ENCODE measurements around the gene CACNG4. TPM values are rescaled to one million over a fixed set of nuclear protein-coding genes. Genes with fewer than 3 reads are reported as not detected.

The CACNG4 gene
- polyA plus RNA-seq, 2 of the 4 experiments (the other 2 are of a cell fraction): 6.2 to 10.2 TPM

- CTCF ChIA-PET: interaction anchor here (1.5 kb wide), 1 partner anchor 111 kb away, joined by 3 read pairs; no protein-coding TSS in a partner anchor
Measured at GRCh38 chr17:67047382-67047781, 82.9 kb downstream of the CACNG4 start.

GRCh38 chr17:67049025-67049739 lies 84.7 kb downstream of the CACNG4 start:
- WGBS (ENCODE audit: missing lambda C conversion rate): 4% methylated on average over 5 of the region's 5 CpGs
- peak; percentile 80 for FAIRE-seq
- Histone ChIP-seq H3K4me3 (no peak overlapping the region), H3K4me2 (no peak overlapping the region), H3K4me1 (no peaks in the 10 kb centered on the region), H3K27ac (no peak overlapping the region), H3K9me3 (peaks cover 29% of the 10 kb centered on the region)
- CTCF ChIA-PET: no interaction called here
- ATAC-seq: no peak
- DNase-seq (ENCODE audit: low read depth in 1 of 2, low spot score in 1 of 2): no peak
- TF ChIP-seq CHD4 (IDR thresholded peaks at IDR 0.05; ENCODE audit: borderline replicate concordance) (no peak), PHF8 (IDR thresholded peaks at IDR 0.05; ENCODE audit: borderline replicate concordance, low read depth) (no peak), POLR2A (IDR thresholded peaks at IDR 0.05; ENCODE audit: low read length) (no peak), HMGXB4 (CRISPR knock-in tag; IDR thresholded peaks at IDR 0.05; ENCODE audit: borderline replicate concordance) (no peak), MAZ (IDR thresholded peaks at IDR 0.05; ENCODE audit: borderline replicate concordance, low read depth, low read length) (no peak), RCOR1 (IDR thresholded peaks at IDR 0.05; ENCODE audit: low read depth, low read length) (no peak), FOSL2 (IDR thresholded peaks at IDR 0.05) (no peak), FOSL2 (CRISPR knock-in tag; IDR thresholded peaks at IDR 0.05) (no peak), CHD2 (IDR thresholded peaks at IDR 0.05; ENCODE audit: low read length, partially characterized antibody) (no peak), JUN (IDR thresholded peaks at IDR 0.05) (no peak), SREBF2 (IDR thresholded peaks at IDR 0.05) (no peak), PBX3 (IDR thresholded peaks at IDR 0.05) (no peak), SMC3 (IDR thresholded peaks at IDR 0.05) (no peak), RNF2 (IDR thresholded peaks at IDR 0.05; ENCODE audit: borderline replicate concordance, low read depth) (no peak), ESRRA (IDR thresholded peaks at IDR 0.05; ENCODE audit: borderline replicate concordance, low read length) (no peak), CTCF (IDR thresholded peaks at IDR 0.05) (no peak), TFCP2L1 (CRISPR knock-in tag; IDR thresholded peaks at IDR 0.05) (no peak)
- POLR2A ChIA-PET: no interaction called here

More at GRCh38 chr17:67047382-67047781, 82.9 kb downstream of the CACNG4 start:
- Histone ChIP-seq H3K4me2 (no peak overlapping the region), H3K4me1 (no peaks in the 10 kb centered on the region), H3K9me3 (peaks cover 29% of the 10 kb centered on the region), H3K27ac (no peak overlapping the region), H3K4me3 (no peak overlapping the region)
- no peak for TF ChIP-seq POLR2A (IDR thresholded peaks at IDR 0.05; ENCODE audit: low read length)
- no peak for TF ChIP-seq PBX3 (IDR thresholded peaks at IDR 0.05)
- TF ChIP-seq ZFP36 (IDR thresholded peaks at IDR 0.05; ENCODE audit: borderline replicate concordance, partially characterized antibody): no peak
- no peak for TF ChIP-seq RAD21 (conservative IDR thresholded peaks at IDR 0.05 in 1 of 2, IDR thresholded peaks at IDR 0.05 in 1 of 2)
- TF ChIP-seq SMC3 (IDR thresholded peaks at IDR 0.05): no peak
- no peak for TF ChIP-seq NFE2L2 (conservative IDR thresholded peaks at IDR 0.05; ENCODE audit: low read length)
- no peak for TF ChIP-seq BCL3 (IDR thresholded peaks at IDR 0.05)
- no peak for TF ChIP-seq HDAC2 (IDR thresholded peaks at IDR 0.05)
- TF ChIP-seq JUN (IDR thresholded peaks at IDR 0.05): no peak
- no peak for TF ChIP-seq EP300 (IDR thresholded peaks at IDR 0.05)
- no peak for TF ChIP-seq HOXA7 (CRISPR knock-in tag; IDR thresholded peaks at IDR 0.05)
- TF ChIP-seq TFCP2L1 (CRISPR knock-in tag; IDR thresholded peaks at IDR 0.05): no peak
- TF ChIP-seq ELK1 (IDR thresholded peaks at IDR 0.05; ENCODE audit: low read depth, low read length): no peak
- no peak for TF ChIP-seq HEYL (CRISPR knock-in tag; IDR thresholded peaks at IDR 0.05)
- WGBS (ENCODE audit: missing lambda C conversion rate): 3% methylated on average over 1 of the region's 1 CpG
- FAIRE-seq (no peak), DNase-seq (ENCODE audit: low read depth in 1 of 2, low spot score in 1 of 2) (no peak), ATAC-seq (no peak)
- POLR2A ChIA-PET: no interaction called here

Data from A549 (cell line).